Activated CD8-positive, alpha-beta T cell treated with anti-CD3 and anti-CD28 coated beads for 36 hours (primary cell): ENCODE data around the gene PPP2R5D. TPM values are rescaled to one million over a fixed set of nuclear protein-coding genes. Genes with fewer than 3 reads are reported as not detected.

Experiments
- ATAC-seq: fragments of 200-7000 bp; cut with Tn5 transposase; one replicate; pipeline ENCODE4 v1.10.0; 2021; ENCODE audit warnings: mild to moderate bottlenecking, moderate library complexity
- CTCF ChIA-PET: fragments of 350-600 bp; sonication (Branson Sonifier 250); formaldehyde crosslinking; loops from one replicate; lab custom pipeline; 2021; ENCODE audit warnings: antibody characterized with exemption; lab: Charles Lee
- POLR2A ChIA-PET: fragments of 350-600 bp; sonication (Branson Sonifier 250); formaldehyde crosslinking; loops from one replicate; lab custom pipeline; 2021; ENCODE audit warnings: antibody characterized with exemption; lab: Charles Lee
- DNase-seq: peaks from one replicate; pipeline ENCODE4 v3.0.0-alpha.2; 2020
- H3K27ac Mint-ChIP-seq: one replicate; pipeline ENCODE4 v1.8.0; 2021; ENCODE audit warnings: mild to moderate bottlenecking, mixed read lengths
- H3K27me3 Mint-ChIP-seq: one replicate; pipeline ENCODE4 v1.8.0; 2021; ENCODE audit warnings: mixed read lengths
- H3K36me3 Mint-ChIP-seq: one replicate; pipeline ENCODE4 v1.8.0; 2021; ENCODE audit warnings: low read depth, mixed read lengths
- H3K4me1 Mint-ChIP-seq: one replicate; pipeline ENCODE4 v1.8.0; 2021; ENCODE audit warnings: low read depth, mixed read lengths
- H3K4me3 Mint-ChIP-seq: one replicate; pipeline ENCODE4 v1.8.0; 2021; ENCODE audit warnings: mild to moderate bottlenecking, moderate library complexity, mixed read lengths
- H3K9me3 Mint-ChIP-seq: one replicate; pipeline ENCODE4 v1.8.0; 2021; ENCODE audit warnings: mixed read lengths
- intact Hi-C: fragments of 100-400 bp; cut with micrococcal nuclease; formaldehyde crosslinking; loops from one replicate; pipeline ENCODE4 v1.10.0; 2022
- total RNA-seq, 2 experiments: library from RNA; stranded (reverse); gene quantifications; one replicate each; pipeline ENCODE4 v1.2.3, GENCODE V29; 2021
- TF ChIP-seq, protein P1 (sequence below): fragments of 200-600 bp; IDR thresholded peaks from one replicate; pipeline ENCODE4 v1.8.0; 2022; ENCODE audit warnings: antibody characterized with exemption, mild to moderate bottlenecking

PPP2R5D gene
- total RNA-seq, 2 experiments from 2014 or later: 41.6 to 47.5 TPM

DNA sequence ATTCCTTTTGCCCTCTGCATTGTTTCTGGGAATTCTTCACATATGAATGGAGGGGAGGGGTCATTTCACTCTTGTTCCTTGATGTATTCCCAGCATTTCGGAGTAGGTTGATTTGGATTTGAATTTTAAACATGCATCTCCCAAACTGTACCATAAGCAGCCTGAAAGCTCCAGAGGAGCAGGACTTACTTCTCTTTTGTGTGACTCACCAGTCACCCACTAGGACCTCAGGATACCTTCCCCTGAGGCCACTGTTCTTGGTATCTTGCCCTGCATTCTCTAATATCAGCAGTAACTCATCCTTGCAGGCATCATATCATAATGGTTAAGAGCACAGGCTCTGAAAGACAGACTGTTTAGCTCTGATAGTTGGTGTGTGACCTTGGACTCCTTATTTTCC is 74.2 kb downstream of the PPP2R5D start:
- no peak for DNase-seq
- H3K27me3 Mint-ChIP-seq: no peaks in the 10 kb centered on the region
- H3K36me3 Mint-ChIP-seq: peaks cover 35% of the 10 kb centered on the region
- peak overlapping the region; percentile 81 for H3K4me3 Mint-ChIP-seq
- TF ChIP-seq, protein P1, sequence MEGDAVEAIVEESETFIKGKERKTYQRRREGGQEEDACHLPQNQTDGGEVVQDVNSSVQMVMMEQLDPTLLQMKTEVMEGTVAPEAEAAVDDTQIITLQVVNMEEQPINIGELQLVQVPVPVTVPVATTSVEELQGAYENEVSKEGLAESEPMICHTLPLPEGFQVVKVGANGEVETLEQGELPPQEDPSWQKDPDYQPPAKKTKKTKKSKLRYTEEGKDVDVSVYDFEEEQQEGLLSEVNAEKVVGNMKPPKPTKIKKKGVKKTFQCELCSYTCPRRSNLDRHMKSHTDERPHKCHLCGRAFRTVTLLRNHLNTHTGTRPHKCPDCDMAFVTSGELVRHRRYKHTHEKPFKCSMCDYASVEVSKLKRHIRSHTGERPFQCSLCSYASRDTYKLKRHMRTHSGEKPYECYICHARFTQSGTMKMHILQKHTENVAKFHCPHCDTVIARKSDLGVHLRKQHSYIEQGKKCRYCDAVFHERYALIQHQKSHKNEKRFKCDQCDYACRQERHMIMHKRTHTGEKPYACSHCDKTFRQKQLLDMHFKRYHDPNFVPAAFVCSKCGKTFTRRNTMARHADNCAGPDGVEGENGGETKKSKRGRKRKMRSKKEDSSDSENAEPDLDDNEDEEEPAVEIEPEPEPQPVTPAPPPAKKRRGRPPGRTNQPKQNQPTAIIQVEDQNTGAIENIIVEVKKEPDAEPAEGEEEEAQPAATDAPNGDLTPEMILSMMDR: no peak
- ChIA-PET POLR2A (interaction anchor here (0.7 to 2.6 kb wide), 5 partner anchors 18 to 390 kb away, joined by 3 to 6 read pairs (median 5); partner anchors contain the start of genes KLHDC3, MEA1, PPP2R5D and PTK7), CTCF (interaction anchor here (1.0 to 4.2 kb wide), 2 partner anchors 50 to 85 kb away, joined by 3 to 32 read pairs; no protein-coding TSS in a partner anchor)
- intact Hi-C loops: loop anchor here (5.0 to 10.0 kb wide), 2 partner anchors 46 to 154 kb away; partner anchors contain the start of genes KLHDC3 and MEA1
- H3K4me1 Mint-ChIP-seq: peaks cover 42% of the 10 kb centered on the region
- H3K27ac Mint-ChIP-seq: peak overlapping the region; percentile 92
- no peaks in the 10 kb centered on the region for H3K9me3 Mint-ChIP-seq
- ATAC-seq: no peak

DNA sequence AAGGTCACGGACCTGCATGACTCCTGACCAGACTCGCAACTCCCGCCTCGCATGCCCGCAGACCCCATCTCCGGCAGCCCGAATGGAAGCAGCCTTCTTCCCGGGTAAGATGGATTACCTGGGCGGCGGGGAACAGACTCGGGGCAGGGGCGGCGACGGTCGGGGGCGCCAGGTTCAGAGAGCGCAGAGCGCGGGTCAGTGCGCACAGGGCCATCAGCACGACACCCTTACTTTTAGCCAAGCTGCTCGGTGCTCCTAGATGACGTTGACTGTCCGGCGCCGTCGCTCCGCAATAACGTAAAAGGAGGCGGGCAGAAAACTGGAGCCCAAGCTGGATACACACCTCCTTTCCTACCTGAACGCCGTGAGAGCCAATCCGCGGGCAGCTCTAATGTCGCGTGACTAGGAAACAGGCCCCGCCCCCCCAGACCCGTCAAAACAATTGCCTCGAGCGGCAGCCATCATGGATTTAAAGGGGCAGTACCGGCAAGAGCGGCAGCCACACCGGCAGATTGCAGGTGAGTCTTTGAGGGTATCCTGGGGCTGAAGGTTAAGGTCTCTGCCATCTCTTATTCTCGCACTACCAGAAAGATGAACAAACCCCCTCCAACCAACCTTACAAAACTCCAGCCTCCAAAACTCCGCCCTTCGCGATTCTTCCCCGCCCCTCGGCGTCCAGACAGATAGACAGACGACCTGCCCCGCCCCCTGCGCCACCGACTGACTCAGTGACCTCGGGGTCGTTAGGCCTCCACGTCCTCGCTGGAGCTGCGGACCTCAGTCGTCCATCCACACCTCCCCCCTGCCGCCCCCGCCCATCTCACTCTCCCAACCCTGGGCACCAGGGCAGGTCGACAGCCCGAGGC is 75.0 kb downstream of the PPP2R5D start, which contains the start of the genes KLC4 and MRPL2:
Gene KLC4, plus strand, starts transcription at position 464 of the 866 bp plus-strand sequence. CDS start 1,705 bp downstream, outside the sequence.
Gene MRPL2, minus strand, starts transcription at position 267 of the 866 bp plus-strand sequence. Its CDS starts 53 bp downstream, at position 214.
- DNase-seq (peak; percentile 99), ATAC-seq (peak; percentile 98)
- ChIA-PET POLR2A (interaction anchor here (0.7 to 2.6 kb wide), 6 partner anchors 17 to 389 kb away, joined by 3 to 6 read pairs (median 4); partner anchors contain the start of genes KLHDC3, MEA1, PPP2R5D and PTK7), CTCF (interaction anchor here (1.1 to 4.2 kb wide), 2 partner anchors 84 to 111 kb away, joined by 4 to 32 read pairs; no protein-coding TSS in a partner anchor)
- Mint-ChIP-seq H3K36me3 (peaks cover 33% of the 10 kb centered on the region), H3K4me1 (peaks cover 37% of the 10 kb centered on the region), H3K4me3 (peak within 1 kb of the TSS; percentile 81), H3K27ac (peak within 1 kb of the TSS; percentile 92), H3K9me3 (no peaks in the 10 kb centered on the region), H3K27me3 (no peaks in the 10 kb centered on the region)
- TF ChIP-seq, protein P1: no peak
- intact Hi-C loops: loop anchor here (5.0 to 10.0 kb wide), 2 partner anchors 47 to 155 kb away; partner anchors contain the start of genes KLHDC3 and MEA1

- H3K4me1 Mint-ChIP-seq: peaks cover 35% of the 10 kb centered on the region
- CTCF ChIA-PET: interaction anchor here (1.1 to 4.2 kb wide), 3 partner anchors 9 to 110 kb away, joined by 3 to 32 read pairs (median 4); no protein-coding TSS in a partner anchor
- H3K27ac Mint-ChIP-seq: peak overlapping the region; percentile 92
Measured at GRCh38 chr6:43060034-43060754, 75.8 kb downstream of the PPP2R5D start.

More at GRCh38 chr6:43060034-43060754, 75.8 kb downstream of the PPP2R5D start:
- H3K4me3 Mint-ChIP-seq: peak overlapping the region; percentile 81
- peaks cover 29% of the 10 kb centered on the region for H3K36me3 Mint-ChIP-seq
- TF ChIP-seq, protein P1: no peak
- no peaks in the 10 kb centered on the region for H3K9me3 Mint-ChIP-seq
- POLR2A ChIA-PET: interaction anchor here (1.3 to 2.6 kb wide), 2 partner anchors 46 to 84 kb away, joined by 6 read pairs; partner anchors contain the start of genes KLHDC3 and MEA1
- intact Hi-C loops: no loop called here
- no peak for ATAC-seq
- H3K27me3 Mint-ChIP-seq: no peaks in the 10 kb centered on the region
- no peak for DNase-seq
